EH (cell line): ENCODE results near the gene MICU2.

Experiments used
- DNase-seq: peaks from one replicate; pipeline ENCODE4 v3.0.0-alpha.2; 2015; ENCODE audit warnings: low read depth

MICU2 gene

DNA sequence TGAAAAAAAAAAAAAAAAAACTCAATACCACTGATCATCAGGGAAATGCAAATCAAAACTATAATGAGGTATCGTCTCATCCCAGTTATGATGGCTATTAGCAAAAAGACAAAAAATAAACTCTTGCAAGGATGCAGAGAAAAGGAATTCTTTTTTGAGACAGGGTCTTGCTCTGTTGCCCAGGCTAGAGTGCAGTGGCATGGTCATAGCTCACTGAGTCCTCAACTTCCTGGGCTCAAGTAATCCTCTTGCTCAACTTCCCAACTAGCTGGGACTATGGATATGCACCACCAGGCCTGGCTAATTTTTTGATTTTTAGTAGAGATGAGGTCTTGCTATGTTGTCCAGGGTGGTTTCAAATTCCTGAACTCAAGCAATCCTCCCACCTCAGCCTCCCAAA, 59.5 kb downstream of the MICU2 start:
- DNase-seq = no peak

DNA sequence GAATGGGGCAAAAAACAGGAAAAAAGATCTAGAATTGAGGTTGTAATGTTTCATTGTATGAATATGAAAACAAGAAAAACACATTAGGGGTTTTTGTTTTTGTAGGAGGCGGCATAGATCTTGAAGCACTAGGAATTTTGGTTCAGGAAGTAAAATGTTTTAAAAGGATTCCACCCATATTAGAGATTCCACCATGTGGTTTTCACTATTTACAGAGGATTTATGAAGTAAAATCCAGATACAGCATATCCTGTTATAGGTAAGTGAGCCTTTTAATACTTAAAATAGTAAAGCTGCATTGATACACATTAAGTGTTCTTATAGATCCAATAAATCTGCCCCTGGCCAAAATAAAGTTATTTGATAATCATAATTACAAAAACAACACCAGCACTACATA, 61.4 kb downstream of the MICU2 start:
- peak; percentile 47 for DNase-seq

DNA sequence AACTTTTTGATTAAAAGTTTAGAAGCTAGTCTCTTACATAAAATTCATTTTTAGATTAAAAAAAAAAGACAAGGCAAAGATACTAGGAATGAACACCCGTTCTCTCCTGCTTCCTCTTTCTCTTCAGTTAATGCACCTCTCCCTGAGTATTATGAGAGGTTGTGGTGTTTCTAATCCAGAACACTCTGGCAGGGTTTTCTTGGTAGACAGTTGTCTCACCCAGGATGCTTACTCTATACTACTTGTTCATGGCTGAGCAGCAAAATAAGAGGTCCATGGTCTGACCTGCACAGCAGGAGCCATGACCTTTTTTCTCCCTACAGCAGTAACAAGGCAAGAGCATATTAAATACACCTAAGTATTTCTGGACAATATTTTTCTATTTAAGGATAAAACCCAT, 62.0 kb downstream of the MICU2 start:
- DNase-seq = peak; percentile 8

DNA sequence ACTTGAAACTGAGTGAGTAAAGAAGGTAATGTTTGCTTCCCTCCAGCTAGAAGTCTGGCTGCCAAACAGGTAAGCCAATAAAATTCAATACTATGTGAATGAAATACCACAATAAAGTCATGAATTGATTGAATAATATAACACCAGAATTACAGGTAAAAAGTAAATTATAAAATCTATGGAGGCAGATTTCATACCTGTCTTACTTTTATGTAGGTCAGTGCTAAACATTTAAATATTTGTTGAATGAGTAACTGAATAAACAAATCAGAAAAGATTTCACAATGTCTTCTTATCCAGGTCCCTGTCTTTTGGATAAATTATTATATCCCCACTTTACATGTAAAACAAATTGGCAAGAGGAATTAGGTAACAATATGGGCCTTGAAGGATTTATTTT, 62.7 kb downstream of the MICU2 start:
- no peak for DNase-seq

DNA sequence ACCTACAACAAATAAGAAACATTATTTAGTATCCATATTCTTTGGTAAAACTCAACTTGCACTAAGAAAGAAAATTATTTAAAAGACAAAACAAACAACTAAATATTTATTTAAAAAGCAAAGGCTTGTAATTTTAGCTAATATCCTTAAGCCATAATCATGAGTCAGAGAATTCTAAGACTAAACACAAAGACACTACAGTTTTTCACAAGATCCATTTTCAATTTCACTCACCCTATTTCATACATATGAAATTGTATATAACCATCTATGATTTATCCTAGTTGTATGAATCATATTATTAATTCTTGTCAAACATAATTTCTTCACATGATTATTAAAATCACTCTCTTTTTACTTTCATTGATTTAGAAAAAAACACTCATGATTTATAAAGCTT, 64.3 kb downstream of the MICU2 start:
- DNase-seq = no peak

DNA sequence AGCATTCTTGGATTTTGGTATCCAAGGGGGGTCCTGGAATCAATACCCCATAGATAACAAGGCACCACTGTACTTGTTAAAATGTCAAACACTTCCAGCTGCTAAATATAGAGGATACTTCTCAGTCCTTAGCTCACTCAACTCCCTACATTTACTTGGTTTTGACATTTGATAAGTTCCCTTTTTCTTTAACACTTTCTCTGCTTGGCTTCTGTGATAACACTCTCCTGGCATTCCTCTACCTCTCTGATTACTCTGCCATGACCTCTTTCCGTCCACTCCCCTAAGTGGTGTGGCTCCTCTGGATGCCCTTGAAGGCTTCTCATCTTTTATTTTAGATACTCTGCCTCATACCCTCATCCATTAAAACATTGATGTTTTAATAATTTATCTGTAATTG, 65.2 kb downstream of the MICU2 start:
- no peak for DNase-seq

DNA sequence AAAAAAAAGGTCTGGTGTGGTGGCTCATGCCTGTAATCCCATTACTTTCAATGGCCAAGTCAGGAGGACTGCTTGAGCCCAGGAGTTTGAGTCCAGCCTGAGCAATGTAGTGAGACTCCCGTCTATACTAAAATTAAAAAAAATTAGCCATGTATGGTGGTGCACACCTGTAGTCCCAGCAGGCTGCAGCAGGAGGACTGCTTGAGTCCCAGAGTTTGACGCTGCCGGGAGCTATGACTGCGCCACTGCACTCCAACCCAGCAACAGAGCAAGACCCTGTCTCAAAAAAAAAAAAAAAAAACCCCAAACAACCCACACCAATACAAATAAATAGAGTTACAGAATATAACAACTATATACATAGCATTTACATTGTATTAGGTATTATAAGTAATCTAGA, 65.7 kb downstream of the MICU2 start:
- no peak for DNase-seq

DNA sequence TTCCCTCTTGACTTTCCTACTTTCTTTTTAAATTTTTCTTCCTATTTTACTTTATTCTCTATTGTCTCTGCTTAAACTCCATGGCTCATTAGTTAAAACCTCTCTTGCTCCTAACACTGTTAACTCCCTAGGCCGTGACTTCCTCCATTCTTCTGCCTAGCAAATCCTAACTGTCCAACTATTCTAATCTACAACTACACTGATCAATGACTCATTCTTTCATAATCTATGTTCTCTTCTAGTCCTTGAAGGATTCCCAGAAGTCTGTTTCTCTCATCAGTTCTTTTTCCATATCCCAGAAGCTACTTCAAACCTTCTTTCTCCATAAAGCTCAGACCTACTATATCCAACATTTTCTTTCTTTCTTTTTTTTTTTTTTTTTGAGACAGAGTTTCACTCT, 66.9 kb downstream of the MICU2 start:
- DNase-seq = peak; percentile 17

DNA sequence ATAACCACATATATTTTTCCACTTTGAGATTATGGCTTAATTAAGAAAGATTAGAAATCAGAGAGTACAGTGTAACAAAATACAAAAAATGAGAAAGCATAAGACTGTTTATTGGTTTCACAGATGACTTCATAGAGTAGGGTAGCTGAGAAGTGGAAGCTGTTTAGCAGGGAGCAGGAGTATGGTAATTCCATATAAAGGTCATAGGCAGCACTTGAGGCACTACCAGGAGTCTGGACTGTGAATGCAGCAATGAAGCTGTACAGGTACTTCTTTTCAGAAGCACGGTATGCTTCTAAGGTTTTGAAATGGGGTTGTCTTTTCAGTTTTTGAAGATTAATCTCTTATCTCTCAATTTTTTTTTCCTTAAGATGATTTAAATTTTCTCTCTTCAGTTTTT, 69.2 kb downstream of the MICU2 start:
- no peak for DNase-seq

DNA sequence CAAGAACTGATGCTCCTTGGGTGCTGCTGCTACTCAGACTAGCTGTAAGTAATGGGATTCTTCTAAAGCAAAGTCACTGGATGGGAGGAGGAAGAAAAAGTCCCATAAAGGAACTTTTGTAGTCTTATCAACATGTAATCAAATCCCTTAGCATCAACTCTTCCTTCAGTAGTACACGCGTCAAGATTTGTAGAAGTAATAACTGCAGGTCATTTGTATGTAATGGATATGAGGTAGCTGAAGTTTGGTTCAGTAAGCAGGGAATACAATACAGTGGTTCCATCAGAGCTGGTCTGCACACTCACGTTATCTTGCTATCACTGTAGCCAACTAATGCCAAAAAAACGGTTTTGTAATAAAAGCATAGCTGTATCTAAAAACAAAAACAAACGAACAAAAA, 72.5 kb downstream of the MICU2 start:
- DNase-seq = no peak

DNA sequence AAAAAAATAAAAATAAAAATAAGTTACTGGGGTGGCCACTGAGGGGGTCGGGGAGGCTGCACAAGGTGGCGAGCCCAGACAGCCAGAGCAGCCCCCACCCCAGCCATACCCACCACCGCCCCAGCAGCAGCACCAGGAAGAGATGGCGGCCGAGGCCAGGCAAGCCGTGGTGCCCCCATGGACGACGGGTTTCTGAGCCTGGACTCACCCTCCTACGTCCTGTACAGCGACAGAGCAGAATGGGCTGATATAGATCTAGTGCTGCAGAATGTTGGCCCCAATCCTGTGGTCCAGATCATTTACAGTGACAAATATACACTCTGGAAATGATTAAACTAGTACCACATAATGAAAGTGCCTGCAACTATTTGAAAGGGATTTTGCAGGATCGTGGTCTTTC, 73.3 kb downstream of the MICU2 start:
- no peak for DNase-seq

DNA sequence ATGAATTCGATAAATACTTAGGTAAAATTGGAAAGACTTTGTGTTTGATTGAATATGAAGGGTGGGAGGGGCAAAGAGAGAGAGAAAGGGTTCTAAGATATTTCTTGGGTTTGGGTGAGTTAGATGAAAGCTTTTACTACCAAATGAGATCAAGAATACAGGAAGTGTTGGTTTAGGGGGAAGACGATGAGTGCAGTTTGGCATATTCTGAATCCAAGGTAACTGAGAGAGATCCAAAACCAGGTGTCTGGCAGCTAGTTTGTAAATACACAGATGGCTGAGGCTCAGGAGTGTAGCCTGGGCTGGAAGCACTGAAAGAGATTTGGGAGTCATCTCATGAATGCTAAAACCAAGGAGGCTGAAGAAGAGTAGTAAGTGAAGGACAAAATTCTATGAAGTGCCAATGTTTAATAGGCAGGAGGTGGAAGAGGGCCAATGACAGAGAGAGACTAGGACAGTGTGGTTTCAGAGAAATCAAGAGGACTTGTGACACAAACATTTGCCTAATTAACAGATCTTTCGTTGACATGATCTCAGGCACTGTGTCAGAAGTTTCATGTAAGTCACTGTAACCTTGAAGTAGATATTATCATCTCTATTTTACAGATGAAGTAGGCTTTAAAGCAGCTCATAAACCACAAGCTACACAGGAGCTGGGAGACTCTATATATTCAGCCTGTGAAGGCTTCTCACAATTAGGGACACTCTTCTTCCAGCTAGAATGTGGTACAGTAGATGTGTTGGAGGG, 74.7 kb downstream of the MICU2 start:
- DNase-seq = peak; percentile 13

DNA sequence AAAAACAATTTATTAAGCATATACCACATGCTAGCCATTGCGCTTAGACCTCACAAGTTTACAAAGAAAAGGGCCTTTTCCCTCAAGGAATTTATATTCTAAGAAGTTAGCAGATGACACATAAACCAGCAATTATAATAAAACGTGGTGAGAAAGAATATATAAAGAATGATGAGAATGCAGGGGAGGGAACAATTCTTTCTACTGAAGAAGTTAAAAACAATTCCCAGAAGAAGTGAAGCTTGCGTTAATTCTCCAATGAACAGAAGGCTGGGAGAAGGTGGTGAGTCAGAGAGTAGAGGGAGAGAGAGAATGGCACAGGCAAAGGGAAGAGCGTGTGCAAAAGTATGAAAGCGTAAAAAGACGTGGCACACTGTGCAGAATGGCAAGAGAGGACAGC, 75.4 kb downstream of the MICU2 start:
- peak; percentile 94 for DNase-seq

DNA sequence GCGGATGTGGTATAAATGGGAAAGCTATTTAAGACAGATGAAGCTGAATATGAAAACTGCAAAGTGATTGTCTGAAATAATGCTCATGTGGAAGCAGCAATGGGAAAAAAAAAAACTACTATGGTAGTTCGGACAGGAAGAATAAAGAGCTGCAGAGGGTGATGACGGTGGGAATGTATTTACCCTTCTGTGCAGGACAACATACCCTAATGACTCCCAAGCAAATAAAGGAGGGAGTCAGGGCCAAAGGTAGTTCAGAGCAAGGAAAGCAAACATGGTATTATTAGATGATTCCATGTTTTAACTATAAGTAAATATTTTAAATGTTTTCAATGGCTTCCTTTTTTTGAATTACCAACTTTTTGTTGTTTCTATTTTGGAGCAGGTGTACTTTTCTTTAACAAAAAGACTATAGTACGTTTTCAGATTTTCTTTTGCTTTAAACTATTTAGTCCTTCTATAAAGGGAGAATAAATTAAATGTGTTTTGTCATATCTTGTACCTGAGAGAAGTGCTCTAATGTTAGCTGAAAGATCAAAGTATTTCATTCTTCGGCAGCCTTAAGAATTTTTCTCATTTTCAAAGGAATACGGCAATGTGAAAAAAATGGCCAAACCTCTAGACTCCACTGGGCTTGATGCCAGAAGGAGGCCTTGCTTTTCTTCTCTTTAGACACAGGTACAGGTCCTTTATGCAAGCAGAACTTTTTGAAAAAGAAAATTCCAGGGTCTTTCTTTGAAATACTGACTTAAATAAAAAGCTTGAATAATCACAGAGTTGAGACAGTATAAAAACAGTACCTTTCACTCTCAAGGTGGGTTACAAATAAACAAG, 77.0 kb downstream of the MICU2 start:
- DNase-seq = no peak

DNA sequence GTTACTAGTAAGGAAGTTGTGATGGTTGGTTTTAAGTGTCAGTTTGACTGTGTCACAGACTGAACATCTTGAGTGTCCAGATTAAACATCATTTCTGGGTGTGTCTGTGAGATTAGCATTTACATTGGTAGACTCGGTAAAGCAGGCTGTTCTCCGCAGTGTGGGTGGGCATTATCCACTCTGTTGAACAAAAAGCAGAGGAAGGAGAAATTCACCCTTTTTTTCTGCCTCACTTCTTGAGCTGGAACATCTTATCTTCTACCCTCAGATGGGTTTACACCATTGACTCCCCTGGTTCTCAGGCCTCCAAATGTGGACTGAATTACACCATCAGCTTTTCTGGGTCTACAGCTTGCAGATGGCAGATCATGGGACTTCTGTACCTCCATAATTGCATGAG, 81.1 kb downstream of the MICU2 start:
- DNase-seq = no peak

DNA sequence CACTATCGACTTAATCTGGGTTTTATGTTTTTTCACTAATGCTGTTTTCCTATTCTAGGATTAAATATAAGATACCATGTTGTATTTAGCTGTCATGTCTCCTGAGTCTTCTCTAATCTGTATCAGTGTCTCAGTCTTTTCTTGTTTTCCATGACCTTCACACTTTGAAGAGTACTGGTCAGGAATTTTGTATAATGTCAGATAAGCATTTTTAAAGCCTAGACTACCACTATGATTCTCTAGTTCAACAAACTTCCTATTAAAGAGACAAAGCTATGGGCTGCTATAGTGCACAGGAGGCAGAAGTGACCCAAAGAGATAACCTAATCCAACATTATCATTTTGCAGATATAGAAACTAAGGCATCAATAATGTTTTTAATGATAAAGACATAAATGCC, 81.8 kb downstream of the MICU2 start:
- no peak for DNase-seq

DNA sequence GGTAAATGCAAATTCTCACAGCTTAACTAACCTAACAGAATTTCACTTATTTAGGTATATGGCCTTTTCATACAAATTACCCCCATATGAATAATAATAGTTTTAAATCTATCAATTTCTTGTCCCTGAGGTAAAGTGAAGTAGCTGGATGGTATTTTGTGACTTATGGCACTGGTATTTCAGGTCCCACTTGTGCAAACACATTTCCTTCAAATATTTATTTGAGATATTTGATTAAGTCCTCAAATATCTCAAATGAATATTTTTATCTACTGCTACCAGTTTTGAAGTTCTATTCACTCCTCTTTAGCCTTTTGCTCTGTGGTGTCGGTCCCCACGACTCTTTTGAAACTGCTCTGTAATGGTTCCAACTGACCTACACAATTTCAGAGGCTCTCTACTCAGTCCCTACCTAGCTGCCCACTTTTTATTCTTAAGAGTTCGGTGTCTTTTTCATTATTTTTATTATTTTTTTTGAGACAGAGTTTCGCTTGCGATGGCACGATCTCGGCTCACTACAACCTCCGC, 85.3 kb downstream of the MICU2 start:
- DNase-seq = no peak

DNA sequence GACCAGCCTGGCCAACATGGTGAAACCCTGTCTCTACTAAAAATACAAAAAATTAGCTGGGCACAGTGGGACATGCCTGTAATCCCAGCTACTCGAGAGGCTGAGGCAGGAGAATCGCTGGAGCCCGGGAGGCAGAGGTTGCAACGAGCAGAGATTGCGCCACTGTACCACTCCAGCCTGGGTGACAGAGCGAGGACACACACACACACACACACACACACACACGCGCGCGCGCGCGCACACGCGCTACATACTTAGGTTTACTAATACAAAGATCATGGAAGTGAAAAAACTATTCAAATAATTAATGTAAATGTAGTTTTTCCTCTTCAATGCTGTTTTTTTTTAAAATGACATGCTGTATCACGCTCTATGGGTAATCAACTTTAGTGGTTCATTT, 86.4 kb downstream of the MICU2 start:
- no peak for DNase-seq

DNA sequence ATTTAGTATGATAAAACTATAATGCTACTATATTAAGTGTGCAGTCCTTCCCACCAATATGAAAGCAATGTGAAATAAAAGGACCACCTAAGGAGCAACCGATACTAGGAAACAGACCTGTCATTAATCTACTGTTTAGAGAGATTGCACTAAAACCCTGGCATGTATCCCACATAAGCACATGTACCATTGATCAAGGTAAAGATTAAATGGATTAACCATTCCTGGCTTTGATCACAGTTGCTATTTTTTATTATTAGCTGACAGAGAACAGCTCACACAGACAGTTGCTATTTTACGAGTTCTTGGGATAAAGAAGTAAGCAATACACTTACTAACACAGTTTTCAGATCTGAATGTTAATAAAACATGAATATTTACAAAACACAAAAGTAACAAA, 87.2 kb downstream of the MICU2 start:
- no peak for DNase-seq

DNA sequence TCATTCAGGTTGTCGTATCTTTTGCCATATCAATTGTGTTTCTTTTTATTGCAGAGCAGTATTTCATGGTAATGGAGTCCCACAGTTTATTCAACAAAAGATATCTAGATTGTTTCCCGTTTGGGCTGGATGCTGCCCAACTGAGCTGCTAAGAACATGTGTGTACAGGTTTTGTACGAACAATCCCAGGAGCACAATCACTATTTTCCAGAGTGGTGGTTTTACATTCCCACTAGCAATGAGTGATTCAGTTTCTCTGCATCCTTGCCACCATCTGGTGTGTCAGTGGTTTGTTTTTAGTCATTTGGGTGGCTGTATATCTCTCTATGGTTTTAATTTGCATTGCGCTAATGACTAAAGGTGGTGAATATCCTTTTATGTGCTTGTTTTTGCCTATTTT, 92.1 kb downstream of the MICU2 start:
- DNase-seq = peak; percentile 6

DNA sequence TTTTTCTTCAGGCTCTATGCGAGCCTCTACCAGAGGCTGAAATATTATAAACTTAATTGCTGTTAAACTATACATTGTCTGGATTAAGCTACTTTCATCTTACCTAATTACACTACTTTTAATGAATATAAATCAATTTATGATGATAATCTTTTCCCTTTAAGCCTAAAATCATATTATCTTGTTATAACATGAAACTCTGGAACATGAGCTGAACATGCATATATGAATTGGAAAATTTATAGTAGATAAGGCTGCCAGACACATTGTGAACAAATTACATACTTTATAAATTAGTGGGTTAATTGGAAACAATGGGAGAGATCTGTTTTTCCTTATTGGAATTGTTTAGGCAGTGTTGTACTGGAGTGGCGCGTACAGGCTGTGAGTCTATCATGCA, 99.6 kb downstream of the MICU2 start:
- no peak for DNase-seq

DNA sequence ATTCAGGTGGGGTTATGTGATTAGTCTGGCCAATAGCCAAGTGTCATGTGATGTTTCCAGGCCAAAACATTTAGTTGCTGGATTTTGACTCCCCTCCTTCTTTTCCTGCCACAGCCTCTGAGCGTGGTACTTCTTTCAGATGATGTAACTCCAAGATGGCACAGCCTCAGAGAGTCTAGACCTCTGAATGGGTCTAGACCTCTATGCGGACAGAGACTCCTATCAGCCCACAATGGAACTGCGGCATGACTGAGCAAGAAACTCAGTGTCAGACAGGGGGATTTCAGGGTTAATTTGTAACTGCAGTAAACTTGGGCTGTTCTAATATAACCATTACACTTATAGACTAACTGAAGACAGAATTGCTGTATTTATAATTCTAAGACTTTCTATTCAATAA, 102.3 kb downstream of the MICU2 start:
- DNase-seq = no peak

DNA sequence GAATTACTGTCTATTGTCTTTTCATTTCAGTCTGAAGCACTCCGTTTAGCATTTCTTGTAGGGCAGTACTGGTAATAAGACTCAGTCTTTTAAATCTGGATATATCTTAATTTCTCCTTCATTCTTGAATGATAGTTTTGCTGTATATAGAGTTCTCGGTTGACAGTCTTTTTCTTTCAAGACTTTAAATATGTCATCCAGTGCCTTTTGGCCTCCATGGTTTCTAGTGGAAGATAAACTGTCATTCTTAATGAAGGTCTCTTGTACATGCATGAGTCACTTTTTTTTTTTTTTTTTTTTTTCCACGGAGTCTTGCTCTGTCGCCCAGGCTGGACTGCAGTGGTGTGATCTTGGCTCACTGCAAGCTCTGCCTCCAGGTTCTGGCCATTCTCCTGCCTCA, 117.6 kb downstream of the MICU2 start:
- peak; percentile 7 for DNase-seq

DNA sequence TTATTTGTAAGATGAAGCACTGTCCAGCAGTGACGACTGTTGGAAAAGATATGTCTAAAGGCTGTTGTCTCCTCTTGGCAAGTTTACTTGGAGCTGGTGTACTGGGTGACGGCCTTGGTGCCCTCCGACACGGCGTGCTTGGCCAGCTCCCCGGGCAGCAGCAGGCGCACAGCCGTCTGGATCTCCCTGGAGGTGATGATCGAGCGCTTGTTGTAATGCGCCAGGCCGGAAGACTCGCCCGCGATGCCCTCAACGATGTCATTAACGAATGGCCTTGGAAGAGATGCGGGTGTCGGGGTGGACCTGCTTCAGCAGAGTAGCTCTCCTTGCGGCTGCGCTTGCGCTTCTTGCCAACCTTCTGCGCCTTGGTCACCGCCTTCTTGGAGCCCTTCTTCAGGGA, 120.2 kb downstream of the MICU2 start:
- DNase-seq = no peak
